Prostate gland (tissue), 2 donors: ENCODE measurements around the gene PHEX. TPM values are rescaled to one million over a fixed set of nuclear protein-coding genes. Genes with fewer than 3 reads are reported as not detected.
"Not testable (repeated sequence)": the region's sequence is repeated elsewhere in the genome, so short reads cannot be mapped to it uniquely, and the experiment has no call there.

Experiments used
- DNase-seq: peaks from one replicate; pipeline ENCODE4 v3.0.0-alpha.2; 2019; ENCODE audit warnings: low spot score
- H3K27ac ChIP-seq, 2 donors: fragments of 200-600 bp; sonication (generic); 2 replicates each; pipeline ENCODE4 v1.5.1; 2017 to 2019
- H3K27me3 ChIP-seq: fragments of 200-600 bp; sonication (generic); replicated peaks from 2 replicates; pipeline ENCODE4 v1.5.1; 2019; ENCODE audit not compliant: insufficient read depth
- H3K36me3 ChIP-seq, 2 donors: fragments of 200-600 bp; sonication (generic); 1 replicate in 1 of 2; 2 replicates in 1 of 2; pipeline versions ENCODE4 v1.5.1 to v1.8.1; 2017 to 2019
- H3K4me1 ChIP-seq: fragments of 200-600 bp; sonication (generic); replicated peaks from 2 replicates; pipeline ENCODE4 v1.5.1; 2019
- H3K4me3 ChIP-seq, 2 donors: fragments of 200-600 bp; sonication (generic); 2 replicates each; pipeline ENCODE4 v1.5.1; 2017 to 2019
- H3K9me3 ChIP-seq: fragments of 200-600 bp; sonication (generic); 2 replicates; pipeline ENCODE4 v1.5.1; 2017
- POLR2A ChIP-seq: fragments of 450-650 bp; IDR thresholded peaks from one replicate; pipeline ENCODE4 v1.6.1; 2016; ENCODE audit warnings: antibody characterized with exemption, mild to moderate bottlenecking
- POLR2AphosphoS5 ChIP-seq: sonication (generic); formaldehyde crosslinking; IDR thresholded peaks from one replicate; pipeline ENCODE4 v1.6.1; 2017; ENCODE audit warnings: antibody characterized with exemption
- WGBS: methylation state at CpG from one replicate; pipeline ENCODE4 v1.1.5; 2018; 5-methylcytosine and 5-hydroxymethylcytosine counted together
- intact Hi-C: fragments of 100-400 bp; cut with DNase I; formaldehyde crosslinking; loops from one replicate; pipeline ENCODE4 v1.14.2; 2022
- total RNA-seq, 2 donors: library from RNA; depleted of rRNA; stranded (reverse); fragments of >200 nt; gene quantifications; one replicate each; pipeline ENCODE4 v1.1.0, GENCODE V29; 2016
- TF ChIP-seq, protein P1 (sequence below), 4 experiments: fragments of 200-600 bp in 2 of 4; fragments of 450-650 bp in 2 of 4; sonication (generic) in 2 of 4; IDR thresholded peaks; 1 replicate in 3 of 4; 2 replicates in 1 of 4; pipeline ENCODE4 v1.5.1; 2016 to 2019; ENCODE audit warnings: antibody characterized with exemption in 4 of 4, mild to moderate bottlenecking in 2 of 4, moderate library complexity in 2 of 4

The PHEX gene
- total RNA-seq, 2 donors from 2014 or later: 0.34 to 0.82 TPM

DNA sequence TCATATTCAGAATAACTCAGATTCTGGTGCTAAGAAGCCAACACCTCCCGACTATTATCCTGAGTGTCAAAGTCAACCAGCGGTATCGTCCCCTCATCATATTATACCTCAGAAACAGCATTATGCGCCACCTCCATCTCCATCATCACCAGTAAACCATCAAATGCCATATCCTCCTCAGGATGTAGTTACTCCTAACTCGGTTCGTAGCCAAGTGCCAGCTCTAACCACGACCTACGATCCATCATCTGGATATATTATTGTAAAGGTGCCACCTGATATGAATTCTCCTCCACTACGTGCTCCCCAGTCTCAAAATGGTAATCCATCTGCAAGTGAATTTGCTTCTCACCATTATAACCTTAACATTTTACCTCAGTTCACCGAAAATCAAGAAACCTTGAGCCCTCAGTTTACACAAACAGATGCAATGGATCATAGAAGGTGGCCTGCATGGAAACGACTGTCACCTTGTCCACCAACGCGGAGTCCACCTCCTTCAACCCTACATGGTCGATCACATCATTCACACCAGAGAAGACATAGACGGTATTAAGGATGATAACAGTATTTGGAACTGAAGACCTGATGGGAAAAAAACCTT, 241.7 kb downstream of the PHEX start:
- Histone ChIP-seq H3K4me1 (no peaks in the 10 kb centered on the region), H3K36me3 (no peaks in the 10 kb centered on the region), H3K4me3 (no peak overlapping the region), H3K27me3 (no peaks in the 10 kb centered on the region), H3K27ac (no peak overlapping the region), H3K9me3 (no peaks in the 10 kb centered on the region)
- 98% methylated on average over 15 of the region's 15 CpGs for WGBS
- TF ChIP-seq POLR2A: no peak
- TF ChIP-seq, protein P1, sequence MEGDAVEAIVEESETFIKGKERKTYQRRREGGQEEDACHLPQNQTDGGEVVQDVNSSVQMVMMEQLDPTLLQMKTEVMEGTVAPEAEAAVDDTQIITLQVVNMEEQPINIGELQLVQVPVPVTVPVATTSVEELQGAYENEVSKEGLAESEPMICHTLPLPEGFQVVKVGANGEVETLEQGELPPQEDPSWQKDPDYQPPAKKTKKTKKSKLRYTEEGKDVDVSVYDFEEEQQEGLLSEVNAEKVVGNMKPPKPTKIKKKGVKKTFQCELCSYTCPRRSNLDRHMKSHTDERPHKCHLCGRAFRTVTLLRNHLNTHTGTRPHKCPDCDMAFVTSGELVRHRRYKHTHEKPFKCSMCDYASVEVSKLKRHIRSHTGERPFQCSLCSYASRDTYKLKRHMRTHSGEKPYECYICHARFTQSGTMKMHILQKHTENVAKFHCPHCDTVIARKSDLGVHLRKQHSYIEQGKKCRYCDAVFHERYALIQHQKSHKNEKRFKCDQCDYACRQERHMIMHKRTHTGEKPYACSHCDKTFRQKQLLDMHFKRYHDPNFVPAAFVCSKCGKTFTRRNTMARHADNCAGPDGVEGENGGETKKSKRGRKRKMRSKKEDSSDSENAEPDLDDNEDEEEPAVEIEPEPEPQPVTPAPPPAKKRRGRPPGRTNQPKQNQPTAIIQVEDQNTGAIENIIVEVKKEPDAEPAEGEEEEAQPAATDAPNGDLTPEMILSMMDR (IDR thresholded peaks at IDR 0.05): no peak
- TF ChIP-seq POLR2AphosphoS5: no peak
- intact Hi-C loops: no loop called here
- DNase-seq: no peak

DNA sequence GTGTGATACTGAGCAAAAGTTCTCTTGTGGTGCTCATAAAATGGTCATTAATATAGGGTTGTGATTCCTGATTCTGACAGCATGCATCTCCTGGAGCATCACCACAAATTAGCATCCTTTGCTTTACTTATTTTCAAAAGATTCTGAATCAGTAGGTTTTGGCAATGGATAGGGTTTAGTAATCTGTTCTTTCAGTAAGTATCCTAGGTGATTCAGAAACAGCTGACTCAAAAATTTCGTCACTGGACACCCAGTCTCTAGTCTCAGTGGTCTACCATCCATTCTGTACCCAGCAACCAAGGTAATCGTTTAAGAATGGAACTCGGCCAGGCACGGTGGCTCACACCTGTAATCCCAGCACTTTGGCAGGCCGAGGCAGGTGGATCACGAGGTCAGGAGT, 244.7 kb downstream of the PHEX start:
- intact Hi-C loops: no loop called here
- Histone ChIP-seq H3K9me3 (no peaks in the 10 kb centered on the region), H3K27ac (no peak overlapping the region), H3K4me1 (no peaks in the 10 kb centered on the region), H3K27me3 (no peaks in the 10 kb centered on the region), H3K4me3 (no peak overlapping the region), H3K36me3 (no peaks in the 10 kb centered on the region)
- TF ChIP-seq POLR2AphosphoS5: no peak
- WGBS: 90% methylated on average over 6 of the region's 6 CpGs
- no peak for DNase-seq

DNA sequence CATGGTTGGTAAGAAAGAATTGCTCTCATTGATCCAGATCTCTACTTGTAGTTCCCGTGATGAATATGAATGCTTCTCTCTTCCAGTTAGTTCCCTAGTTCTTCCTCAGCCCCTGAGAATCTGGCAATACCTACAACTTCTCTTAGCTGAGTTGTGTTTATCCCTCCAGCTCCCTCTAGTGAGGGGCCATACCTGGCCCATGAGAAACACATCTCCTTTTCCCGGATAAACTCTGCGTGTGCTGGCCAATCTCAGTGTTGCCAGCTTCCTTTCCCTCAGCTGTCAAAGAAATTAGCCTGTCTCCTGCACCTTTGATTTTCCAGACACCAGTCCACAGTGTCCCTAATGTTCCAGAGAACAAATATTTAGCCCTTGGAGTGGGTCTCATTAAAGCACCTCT, 246.2 kb downstream of the PHEX start:
- no peaks in the 10 kb centered on the region for H3K36me3 ChIP-seq
- H3K27me3 ChIP-seq: no peaks in the 10 kb centered on the region
- no peak for DNase-seq
- no peak overlapping the region for H3K4me3 ChIP-seq
- H3K9me3 ChIP-seq: no peaks in the 10 kb centered on the region
- no peak overlapping the region for H3K27ac ChIP-seq
- WGBS: 57% methylated on average over 3 of the region's 3 CpGs
- intact Hi-C loops: no loop called here
- no peaks in the 10 kb centered on the region for H3K4me1 ChIP-seq
- TF ChIP-seq, protein P1 (IDR thresholded peaks at IDR 0.05): no peak
- no peak for TF ChIP-seq POLR2A
- TF ChIP-seq POLR2AphosphoS5: no peak

DNA sequence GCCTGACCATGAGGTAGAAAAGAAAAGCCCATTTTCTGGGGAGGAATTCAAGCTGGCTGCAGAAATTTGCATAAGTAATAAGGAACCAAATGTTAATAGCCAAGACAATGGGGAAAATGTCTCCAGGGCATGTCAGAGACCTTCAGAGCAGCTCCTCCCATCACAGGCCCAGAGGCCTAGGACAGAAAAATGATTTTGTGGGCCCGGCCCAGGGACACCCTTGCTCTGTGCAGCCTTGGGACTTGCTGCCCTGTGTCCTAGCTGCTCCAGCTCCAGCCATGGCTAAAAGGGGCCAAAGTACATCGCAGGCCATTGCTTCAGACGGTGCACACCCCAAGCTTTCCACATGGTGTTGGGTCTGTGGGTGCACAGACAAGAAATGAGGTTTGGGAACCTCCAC, 257.1 kb downstream of the PHEX start:
- H3K27ac ChIP-seq, intact Hi-C loops, H3K9me3 ChIP-seq, H3K4me3 ChIP-seq, DNase-seq, H3K4me1 ChIP-seq, H3K27me3 ChIP-seq, H3K36me3 ChIP-seq: not testable (repeated sequence)
- WGBS: 91% methylated on average over 1 of the region's 3 CpGs

DNA sequence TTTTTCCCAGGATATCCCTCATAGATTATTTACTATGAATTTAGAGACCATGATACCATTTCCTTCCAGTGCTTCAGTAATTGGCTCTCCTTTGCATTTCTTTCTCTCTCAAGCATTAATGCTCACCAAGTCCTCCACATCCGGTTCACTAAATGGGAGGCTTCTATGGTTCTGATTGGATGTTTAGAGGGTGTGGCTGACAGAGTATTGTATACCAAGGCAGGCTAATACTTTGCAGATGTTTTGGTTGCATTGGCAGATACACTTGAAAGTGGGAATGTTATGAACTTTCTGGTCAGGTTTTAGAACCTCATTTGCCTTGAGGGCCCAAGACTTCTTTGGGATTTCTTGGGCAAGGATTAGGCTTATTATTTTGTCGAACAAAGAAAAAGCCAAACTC, 264.7 kb downstream of the PHEX start:
- intact Hi-C loops: no loop called here
- H3K36me3 ChIP-seq: no peaks in the 10 kb centered on the region
- no peak for DNase-seq
- H3K27ac ChIP-seq: no peak overlapping the region
- TF ChIP-seq POLR2AphosphoS5 (no peak), POLR2A (no peak)
- TF ChIP-seq, protein P1 (IDR thresholded peaks at IDR 0.05): no peak
- H3K4me3 ChIP-seq: no peak overlapping the region
- no peaks in the 10 kb centered on the region for H3K4me1 ChIP-seq
- no peaks in the 10 kb centered on the region for H3K27me3 ChIP-seq
- 94% methylated on average over 2 of the region's 2 CpGs for WGBS
- no peaks in the 10 kb centered on the region for H3K9me3 ChIP-seq

DNA sequence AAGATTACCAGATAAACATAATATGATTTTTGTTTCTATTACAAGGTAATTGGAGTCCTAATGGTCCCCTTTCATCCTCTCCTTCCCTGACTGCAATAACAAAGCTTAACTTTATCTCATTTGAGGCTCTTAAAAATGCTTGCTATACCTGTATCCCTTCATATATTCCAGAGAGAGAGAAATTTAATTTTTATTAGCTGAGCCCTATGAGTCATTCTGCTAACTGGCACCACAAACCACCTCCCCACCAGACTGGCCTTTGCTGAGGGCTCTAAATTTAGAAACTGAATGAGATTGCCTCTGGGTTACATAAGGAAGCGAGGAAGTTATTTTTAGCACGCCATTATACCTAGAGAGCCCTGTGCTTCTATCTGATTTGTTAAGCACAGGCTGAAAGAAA, 268.0 kb downstream of the PHEX start:
- no peaks in the 10 kb centered on the region for H3K27me3 ChIP-seq
- 0% methylated on average over 2 of the region's 2 CpGs for WGBS
- DNase-seq: peak; percentile 5
- H3K27ac ChIP-seq: no peak overlapping the region
- no peaks in the 10 kb centered on the region for H3K36me3 ChIP-seq
- TF ChIP-seq, protein P1 (IDR thresholded peaks at IDR 0.05): no peak
- TF ChIP-seq POLR2AphosphoS5: no peak
- no peak for TF ChIP-seq POLR2A
- intact Hi-C loops: no loop called here
- H3K4me3 ChIP-seq: no peak overlapping the region
- H3K9me3 ChIP-seq: no peaks in the 10 kb centered on the region
- no peaks in the 10 kb centered on the region for H3K4me1 ChIP-seq
